ENCODE results near the gene USP28. TPM values are rescaled to one million over a fixed set of nuclear protein-coding genes. Genes with fewer than 3 reads are reported as not detected.

The USP28 gene
- total RNA-seq, 2 experiments from 2014 or later: 7.9 to 9.4 TPM

DNA sequence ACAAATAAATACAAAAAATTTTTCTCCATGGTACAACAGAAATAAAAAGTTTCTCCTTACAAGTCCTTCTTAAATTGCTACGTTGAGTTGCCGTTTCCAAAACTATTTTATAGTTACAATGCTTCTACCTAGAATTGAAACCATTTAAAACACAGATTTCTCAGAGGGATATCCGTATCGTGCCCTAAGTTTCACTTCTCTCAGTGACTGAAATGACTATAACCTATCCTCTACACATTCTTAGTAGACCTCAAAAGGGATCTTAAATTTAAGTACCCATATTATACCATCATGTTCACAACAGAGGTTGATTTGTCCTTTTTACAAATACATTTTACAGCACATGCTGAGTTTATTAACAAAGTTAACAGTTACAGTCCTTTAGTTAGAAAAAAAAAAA, 44.1 kb downstream of the USP28 start:
- Mint-ChIP-seq H3K27me3 (no peaks in the 10 kb centered on the region), H3K4me3 (no peak overlapping the region), H3K9me3 (no peaks in the 10 kb centered on the region), H3K4me1 (ENCODE audit: low read depth) (no peaks in the 10 kb centered on the region), H3K36me3 (ENCODE audit: low read depth) (peaks cover 56% of the 10 kb centered on the region), H3K27ac (no peak overlapping the region)
- ATAC-seq (ENCODE audit: poor library complexity): no peak
- Histone ChIP-seq H3K4me3 (ENCODE audit: low read length) (no peak overlapping the region), H3K27me3 (ENCODE audit: control insufficient read depth in 1 of 2, insufficient read depth in 2 of 2, low read length in 2 of 2) (no peaks in the 10 kb centered on the region), H3K9me3 (ENCODE audit: control insufficient read depth in 1 of 2, insufficient read depth in 1 of 2, low read length in 2 of 2) (no peaks in the 10 kb centered on the region), H3K27ac (ENCODE audit: low read depth in 1 of 2, low read length in 2 of 2) (no peak overlapping the region), H3K36me3 (ENCODE audit: insufficient read depth, low read length) (peaks cover 11% of the 10 kb centered on the region), H3K4me1 (ENCODE audit: insufficient read depth, low read length) (no peaks in the 10 kb centered on the region)
- POLR2A ChIA-PET: no interaction called here
- DNase-seq: no peak
- TF ChIP-seq, protein P1, sequence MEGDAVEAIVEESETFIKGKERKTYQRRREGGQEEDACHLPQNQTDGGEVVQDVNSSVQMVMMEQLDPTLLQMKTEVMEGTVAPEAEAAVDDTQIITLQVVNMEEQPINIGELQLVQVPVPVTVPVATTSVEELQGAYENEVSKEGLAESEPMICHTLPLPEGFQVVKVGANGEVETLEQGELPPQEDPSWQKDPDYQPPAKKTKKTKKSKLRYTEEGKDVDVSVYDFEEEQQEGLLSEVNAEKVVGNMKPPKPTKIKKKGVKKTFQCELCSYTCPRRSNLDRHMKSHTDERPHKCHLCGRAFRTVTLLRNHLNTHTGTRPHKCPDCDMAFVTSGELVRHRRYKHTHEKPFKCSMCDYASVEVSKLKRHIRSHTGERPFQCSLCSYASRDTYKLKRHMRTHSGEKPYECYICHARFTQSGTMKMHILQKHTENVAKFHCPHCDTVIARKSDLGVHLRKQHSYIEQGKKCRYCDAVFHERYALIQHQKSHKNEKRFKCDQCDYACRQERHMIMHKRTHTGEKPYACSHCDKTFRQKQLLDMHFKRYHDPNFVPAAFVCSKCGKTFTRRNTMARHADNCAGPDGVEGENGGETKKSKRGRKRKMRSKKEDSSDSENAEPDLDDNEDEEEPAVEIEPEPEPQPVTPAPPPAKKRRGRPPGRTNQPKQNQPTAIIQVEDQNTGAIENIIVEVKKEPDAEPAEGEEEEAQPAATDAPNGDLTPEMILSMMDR (IDR thresholded peaks at IDR 0.05): no peak
- intact Hi-C loops (cut with DNase I, micrococcal nuclease): no loop called here
- CTCF ChIA-PET: no interaction called here

DNA sequence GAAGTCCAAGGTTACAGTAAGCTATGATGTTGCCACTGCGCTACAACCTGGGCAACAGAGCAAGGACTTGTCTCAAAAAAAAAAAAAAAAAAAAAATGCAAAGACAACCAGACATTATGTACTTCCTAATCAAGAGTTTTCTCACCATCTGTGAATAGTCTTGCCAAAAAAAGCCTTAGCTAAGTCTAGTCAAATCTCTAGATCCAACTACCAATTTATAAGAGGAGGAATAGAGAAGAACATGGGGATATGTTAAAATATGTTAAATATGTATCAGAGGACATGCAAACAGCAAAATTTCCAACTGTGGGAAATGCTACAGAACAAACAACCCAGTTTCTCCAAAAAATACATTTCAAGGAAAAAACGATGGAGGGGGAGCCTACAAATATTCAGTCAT, 45.6 kb downstream of the USP28 start:
- no peaks in the 10 kb centered on the region for H3K27me3 ChIP-seq (ENCODE audit: control insufficient read depth in 1 of 2, insufficient read depth in 2 of 2, low read length in 2 of 2)
- CTCF ChIA-PET: no interaction called here
- Mint-ChIP-seq H3K4me3 (no peak overlapping the region), H3K4me1 (ENCODE audit: low read depth) (no peaks in the 10 kb centered on the region), H3K9me3 (no peaks in the 10 kb centered on the region), H3K27me3 (no peaks in the 10 kb centered on the region), H3K36me3 (ENCODE audit: low read depth) (peaks cover 61% of the 10 kb centered on the region), H3K27ac (no peak overlapping the region)
- POLR2A ChIA-PET: no interaction called here
- H3K4me1 ChIP-seq (ENCODE audit: insufficient read depth, low read length): no peaks in the 10 kb centered on the region
- no peak for ATAC-seq (ENCODE audit: poor library complexity)
- TF ChIP-seq, protein P1 (IDR thresholded peaks at IDR 0.05): no peak
- no peaks in the 10 kb centered on the region for H3K9me3 ChIP-seq (ENCODE audit: control insufficient read depth in 1 of 2, insufficient read depth in 1 of 2, low read length in 2 of 2)
- H3K27ac ChIP-seq (ENCODE audit: low read depth in 1 of 2, low read length in 2 of 2): no peak overlapping the region
- no peak overlapping the region for H3K4me3 ChIP-seq (ENCODE audit: low read length)
- peaks cover 11% of the 10 kb centered on the region for H3K36me3 ChIP-seq (ENCODE audit: insufficient read depth, low read length)
- DNase-seq: no peak
- intact Hi-C loops (cut with DNase I, micrococcal nuclease): no loop called here

- H3K36me3 ChIP-seq (ENCODE audit: insufficient read depth, low read length): peaks cover 11% of the 10 kb centered on the region
- TF ChIP-seq, protein P1 (IDR thresholded peaks at IDR 0.05): no peak
- H3K9me3 Mint-ChIP-seq: no peaks in the 10 kb centered on the region
- H3K4me1 Mint-ChIP-seq (ENCODE audit: low read depth): no peaks in the 10 kb centered on the region
- intact Hi-C loops (cut with DNase I, micrococcal nuclease): no loop called here
- H3K27me3 ChIP-seq (ENCODE audit: control insufficient read depth in 1 of 2, insufficient read depth in 2 of 2, low read length in 2 of 2): no peaks in the 10 kb centered on the region
- DNase-seq (no peak), ATAC-seq (ENCODE audit: poor library complexity) (no peak)
- ChIA-PET POLR2A (no interaction called here), CTCF (no interaction called here)
- H3K36me3 Mint-ChIP-seq (ENCODE audit: low read depth): peaks cover 66% of the 10 kb centered on the region
- H3K9me3 ChIP-seq (ENCODE audit: control insufficient read depth in 1 of 2, insufficient read depth in 1 of 2, low read length in 2 of 2): no peaks in the 10 kb centered on the region
- H3K4me1 ChIP-seq (ENCODE audit: insufficient read depth, low read length): no peaks in the 10 kb centered on the region
- no peak overlapping the region for H3K27ac Mint-ChIP-seq
- no peak overlapping the region for H3K4me3 ChIP-seq (ENCODE audit: low read length)
- H3K4me3 Mint-ChIP-seq: no peak overlapping the region
- H3K27ac ChIP-seq (ENCODE audit: low read depth in 1 of 2, low read length in 2 of 2): no peak overlapping the region
- no peaks in the 10 kb centered on the region for H3K27me3 Mint-ChIP-seq
Observed at GRCh38 chr11:113828191-113828590, 47.2 kb downstream of the USP28 start.

Data from CD4-positive, alpha-beta T cell (primary cell).